Body of pancreas (tissue), 4 donors: Measurements from ENCODE around the gene B2M. TPM values are rescaled to one million over a fixed set of nuclear protein-coding genes. Genes with fewer than 3 reads are reported as not detected.
A peak's percentile ranks its signal among the peaks of the same experiment; 100 is the strongest.

Experiments
- ATAC-seq: fragments of 150-250 bp; one replicate; pipeline ENCODE4 v1.9.1; 2016
- DNase-seq, 4 donors: peaks; one replicate each; pipeline ENCODE4 v3.0.0-alpha.2; 2019
- H3K27ac ChIP-seq, 4 donors: fragments of 200-600 bp; sonication (generic); 1 replicate in 3 of 4; 2 replicates in 1 of 4; pipeline versions ENCODE4 v1.5.1 to v1.6.1; 2016 to 2019; ENCODE audit warnings: mild to moderate bottlenecking in 1 of 4, mixed read lengths in 1 of 4, moderate library complexity in 1 of 4
- H3K27me3 ChIP-seq, 2 donors: fragments of 200-600 bp; sonication (generic); one replicate each; pipeline ENCODE4 v1.6.0; 2016; ENCODE audit warnings: mild to moderate bottlenecking in 1 of 2
- H3K36me3 ChIP-seq, 2 donors: fragments of 200-600 bp; sonication (generic); replicated peaks in 1 of 2; 2 replicates each; pipeline ENCODE4 v1.5.1; 2016; ENCODE audit warnings: low read depth in 2 of 2; ENCODE audit not compliant: insufficient read depth in 1 of 2
- H3K4me1 ChIP-seq: fragments of 200-600 bp; sonication (generic); one replicate; pipeline ENCODE4 v1.6.0; 2016
- H3K4me3 ChIP-seq, 2 donors: fragments of 200-600 bp; sonication (generic); 1 replicate in 1 of 2; 2 replicates in 1 of 2; pipeline ENCODE4 v1.5.1; 2016 to 2019
- H3K9me3 ChIP-seq, 3 donors: fragments of 200-600 bp; sonication (generic); 1 replicate in 2 of 3; 2 replicates in 1 of 3; pipeline ENCODE4 v1.5.1; 2016
- POLR2A ChIP-seq, 3 donors: fragments of 450-650 bp; IDR thresholded peaks; one replicate each; pipeline ENCODE4 v1.6.1; 2016; ENCODE audit warnings: antibody characterized with exemption in 3 of 3, mild to moderate bottlenecking in 2 of 3
- WGBS, 2 donors: methylation state at CpG; one replicate each; pipeline ENCODE4 v1.1.5; 2017; 5-methylcytosine and 5-hydroxymethylcytosine counted together
- intact Hi-C: fragments of 100-400 bp; cut with DNase I; formaldehyde crosslinking; loops from one replicate; pipeline ENCODE4 v1.15.1; 2023
- small RNA-seq: library from RNA; depleted of rRNA; stranded (forward); fragments of <200 nt; gene quantifications from one replicate; pipeline ENCODE3, GENCODE V24; 2016
- total RNA-seq, 2 donors: library from RNA; depleted of rRNA; stranded (reverse); fragments of >200 nt; gene quantifications; one replicate each; pipeline ENCODE4 v1.1.0, GENCODE V29; 2016
- TF ChIP-seq, protein P1 (sequence below), 7 experiments: fragments of 450-650 bp in 4 of 7; fragments of 200-600 bp in 3 of 7; sonication (generic) in 3 of 7; IDR thresholded peaks; one replicate each; pipeline ENCODE4 v1.5.1; 2016 to 2019; ENCODE audit warnings: antibody characterized with exemption in 7 of 7

B2M gene
- total RNA-seq, 2 donors from 2014 or later = 774 to 835 TPM

DNA sequence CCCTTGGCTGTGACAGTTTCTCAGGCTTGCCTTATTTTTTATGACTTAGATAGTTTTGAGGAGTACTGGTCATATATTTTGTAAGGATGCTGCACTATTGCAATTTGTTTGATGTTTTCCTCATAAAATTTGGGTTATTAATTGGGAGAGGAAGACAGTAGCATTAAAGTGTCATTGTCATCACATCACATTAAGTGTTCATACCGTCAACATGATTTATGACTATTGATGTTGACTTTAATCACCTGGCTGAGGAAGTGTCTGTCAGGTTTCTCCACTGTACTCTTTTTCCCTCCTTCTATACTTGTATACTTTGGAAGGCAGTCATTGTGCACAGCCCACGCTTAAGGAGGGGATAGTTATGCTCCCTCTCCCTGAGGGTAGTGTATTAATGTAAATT, 51.9 kb downstream of the B2M start:
- TF ChIP-seq POLR2A (IDR thresholded peaks at IDR 0.05) = no peak
- TF ChIP-seq, protein P1, sequence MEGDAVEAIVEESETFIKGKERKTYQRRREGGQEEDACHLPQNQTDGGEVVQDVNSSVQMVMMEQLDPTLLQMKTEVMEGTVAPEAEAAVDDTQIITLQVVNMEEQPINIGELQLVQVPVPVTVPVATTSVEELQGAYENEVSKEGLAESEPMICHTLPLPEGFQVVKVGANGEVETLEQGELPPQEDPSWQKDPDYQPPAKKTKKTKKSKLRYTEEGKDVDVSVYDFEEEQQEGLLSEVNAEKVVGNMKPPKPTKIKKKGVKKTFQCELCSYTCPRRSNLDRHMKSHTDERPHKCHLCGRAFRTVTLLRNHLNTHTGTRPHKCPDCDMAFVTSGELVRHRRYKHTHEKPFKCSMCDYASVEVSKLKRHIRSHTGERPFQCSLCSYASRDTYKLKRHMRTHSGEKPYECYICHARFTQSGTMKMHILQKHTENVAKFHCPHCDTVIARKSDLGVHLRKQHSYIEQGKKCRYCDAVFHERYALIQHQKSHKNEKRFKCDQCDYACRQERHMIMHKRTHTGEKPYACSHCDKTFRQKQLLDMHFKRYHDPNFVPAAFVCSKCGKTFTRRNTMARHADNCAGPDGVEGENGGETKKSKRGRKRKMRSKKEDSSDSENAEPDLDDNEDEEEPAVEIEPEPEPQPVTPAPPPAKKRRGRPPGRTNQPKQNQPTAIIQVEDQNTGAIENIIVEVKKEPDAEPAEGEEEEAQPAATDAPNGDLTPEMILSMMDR (IDR thresholded peaks at IDR 0.05) = no peak
- 69 to 81% methylated on average over 2 of the region's 2 CpGs for WGBS, 2 donors
- intact Hi-C loops = no loop called here

DNA sequence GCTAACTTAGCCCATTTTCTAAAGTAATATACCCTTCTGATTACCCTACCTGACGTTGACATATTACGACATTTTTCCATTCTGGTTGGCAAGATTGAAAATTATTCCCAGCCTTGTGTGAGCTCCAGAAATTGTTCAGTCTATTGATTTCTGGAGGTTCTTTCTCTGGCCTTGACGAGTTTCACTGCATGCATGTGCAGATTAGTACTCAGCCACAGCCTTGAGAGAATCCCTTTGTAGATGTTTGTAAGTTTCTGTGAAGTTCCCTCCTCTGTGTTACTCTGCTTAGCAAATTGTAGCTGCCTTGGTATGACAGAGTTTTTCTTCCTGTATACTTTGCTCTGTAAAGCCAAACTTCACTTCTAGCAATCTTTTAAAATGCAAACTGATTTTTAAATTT, 52.5 kb downstream of the B2M start:
- no peak for DNase-seq
- no peaks in the 10 kb centered on the region for H3K36me3 ChIP-seq
- no peaks in the 10 kb centered on the region for H3K27me3 ChIP-seq
- H3K9me3 ChIP-seq = no peaks in the 10 kb centered on the region
- peak; percentile 47 for ATAC-seq
- intact Hi-C loops = no loop called here
- H3K4me3 ChIP-seq = no peak overlapping the region
- WGBS, 2 donors = 21 to 25% methylated on average over 3 of the region's 3 CpGs
- H3K27ac ChIP-seq = no peak overlapping the region
- H3K4me1 ChIP-seq = peaks cover 6% of the 10 kb centered on the region
- TF ChIP-seq, protein P1 (IDR thresholded peaks at IDR 0.05) = no peak
- TF ChIP-seq POLR2A (IDR thresholded peaks at IDR 0.05) = no peak

More for the DNA sequence above, 51.9 kb downstream of the B2M start:
- Histone ChIP-seq H3K27me3 (no peaks in the 10 kb centered on the region), H3K4me1 (peaks cover 6% of the 10 kb centered on the region), H3K36me3 (no peaks in the 10 kb centered on the region), H3K9me3 (no peaks in the 10 kb centered on the region), H3K27ac (no peak overlapping the region), H3K4me3 (no peak overlapping the region)
- DNase-seq (no peak), ATAC-seq (no peak)

DNA sequence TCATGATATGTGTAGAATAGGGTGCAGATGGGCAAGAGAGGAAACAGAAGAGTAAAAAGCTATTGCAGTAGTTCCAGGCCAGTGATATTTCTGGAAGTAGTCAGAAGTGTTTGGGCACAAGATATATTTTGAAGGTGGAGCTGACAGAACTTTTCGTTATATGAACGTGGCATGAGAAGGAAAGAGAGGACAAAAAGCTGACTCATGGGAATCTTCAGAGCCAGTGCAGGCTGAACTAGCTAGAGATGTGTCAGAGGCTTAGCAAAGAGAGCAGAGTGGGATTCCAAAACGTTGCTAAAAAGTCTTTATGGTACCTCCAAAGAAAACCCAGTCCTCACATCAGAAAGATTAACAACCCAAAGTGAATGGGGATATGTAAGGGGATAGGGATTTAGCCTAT, 53.7 kb downstream of the B2M start:
- Histone ChIP-seq H3K27me3 (no peaks in the 10 kb centered on the region), H3K4me3 (no peak overlapping the region), H3K9me3 (no peaks in the 10 kb centered on the region), H3K27ac (no peak overlapping the region), H3K4me1 (peaks cover 6% of the 10 kb centered on the region), H3K36me3 (no peaks in the 10 kb centered on the region)
- 41 to 43% methylated on average over 3 of the region's 3 CpGs for WGBS, 2 donors
- ATAC-seq (no peak), DNase-seq (no peak)
- intact Hi-C loops = no loop called here
- TF ChIP-seq POLR2A (IDR thresholded peaks at IDR 0.05) = no peak
- TF ChIP-seq, protein P1 (IDR thresholded peaks at IDR 0.05) = no peak

Small RNAs within 50 kb of the gene (small RNA-seq; reads per million reads assigned to genes)
- gene RF00019 = not detected

Other genes starting within 250 kb of the B2M start
- 10 to 100 TPM; 38.7 to 66.3 TPM for gene EIF3J, start 174.4 kb upstream of the B2M start, total RNA-seq
- 100 to 1,000 TPM in 1 of 2 donors, 10 to 100 TPM in 1; 40.5 to 115 TPM for gene SPG11, start 47.9 kb upstream of the B2M start, total RNA-seq
- gene PATL2, start 194 bp upstream of the B2M start, total RNA-seq = 1 to 10 TPM; 1.0 to 1.6 TPM
- gene TRIM69, start 25.0 kb downstream of the B2M start, total RNA-seq = 1 to 10 TPM; 2.6 to 2.9 TPM
- not detected for gene TERB2, start 245.2 kb downstream of the B2M start, total RNA-seq